Retinal pigment epithelial cell (primary cell): ENCODE measurements around the gene ZNF786.
"Not testable (repeated sequence)": the region's sequence is repeated elsewhere in the genome, so short reads cannot be mapped to it uniquely, and the experiment has no call there.

Experiments
- DNase-seq: peaks from one replicate; pipeline ENCODE4 v3.0.0-alpha.2; 2010; ENCODE audit warnings: low read depth
- H3K4me3 ChIP-seq: 2 replicates; pipeline ENCODE4 v1.5.1; 2011; ENCODE audit warnings: mild to moderate bottlenecking, low read length, control low read depth, moderate library complexity
- TF ChIP-seq, protein P1 (sequence below): conservative IDR thresholded peaks from 2 replicates; pipeline ENCODE4 v1.5.1; 2011; ENCODE audit warnings: low read depth, low read length, control low read depth, inconsistent platforms

The ZNF786 gene

DNA sequence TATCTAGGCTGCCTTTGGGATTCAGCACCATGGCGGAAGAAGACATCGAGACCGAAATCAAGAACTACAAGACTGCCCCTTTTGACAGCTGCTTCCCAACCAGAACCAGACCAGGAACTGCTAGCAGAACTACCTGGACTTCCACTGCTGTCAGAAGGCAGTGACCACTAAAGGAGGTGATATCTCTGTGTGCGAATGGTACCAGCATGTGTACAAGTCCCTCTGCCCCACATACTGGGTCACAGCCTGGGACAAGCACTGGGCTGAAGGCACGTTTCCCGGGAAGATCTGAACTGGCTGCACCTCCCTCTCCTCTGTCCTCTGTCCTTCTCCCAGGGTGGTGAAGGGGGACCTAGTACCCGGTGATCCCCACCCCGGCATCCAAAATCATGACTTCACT, 36.6 kb downstream of the ZNF786 start:
- no peak overlapping the region for H3K4me3 ChIP-seq
- TF ChIP-seq, protein P1, sequence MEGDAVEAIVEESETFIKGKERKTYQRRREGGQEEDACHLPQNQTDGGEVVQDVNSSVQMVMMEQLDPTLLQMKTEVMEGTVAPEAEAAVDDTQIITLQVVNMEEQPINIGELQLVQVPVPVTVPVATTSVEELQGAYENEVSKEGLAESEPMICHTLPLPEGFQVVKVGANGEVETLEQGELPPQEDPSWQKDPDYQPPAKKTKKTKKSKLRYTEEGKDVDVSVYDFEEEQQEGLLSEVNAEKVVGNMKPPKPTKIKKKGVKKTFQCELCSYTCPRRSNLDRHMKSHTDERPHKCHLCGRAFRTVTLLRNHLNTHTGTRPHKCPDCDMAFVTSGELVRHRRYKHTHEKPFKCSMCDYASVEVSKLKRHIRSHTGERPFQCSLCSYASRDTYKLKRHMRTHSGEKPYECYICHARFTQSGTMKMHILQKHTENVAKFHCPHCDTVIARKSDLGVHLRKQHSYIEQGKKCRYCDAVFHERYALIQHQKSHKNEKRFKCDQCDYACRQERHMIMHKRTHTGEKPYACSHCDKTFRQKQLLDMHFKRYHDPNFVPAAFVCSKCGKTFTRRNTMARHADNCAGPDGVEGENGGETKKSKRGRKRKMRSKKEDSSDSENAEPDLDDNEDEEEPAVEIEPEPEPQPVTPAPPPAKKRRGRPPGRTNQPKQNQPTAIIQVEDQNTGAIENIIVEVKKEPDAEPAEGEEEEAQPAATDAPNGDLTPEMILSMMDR, result no peak
- no peak for DNase-seq

DNA sequence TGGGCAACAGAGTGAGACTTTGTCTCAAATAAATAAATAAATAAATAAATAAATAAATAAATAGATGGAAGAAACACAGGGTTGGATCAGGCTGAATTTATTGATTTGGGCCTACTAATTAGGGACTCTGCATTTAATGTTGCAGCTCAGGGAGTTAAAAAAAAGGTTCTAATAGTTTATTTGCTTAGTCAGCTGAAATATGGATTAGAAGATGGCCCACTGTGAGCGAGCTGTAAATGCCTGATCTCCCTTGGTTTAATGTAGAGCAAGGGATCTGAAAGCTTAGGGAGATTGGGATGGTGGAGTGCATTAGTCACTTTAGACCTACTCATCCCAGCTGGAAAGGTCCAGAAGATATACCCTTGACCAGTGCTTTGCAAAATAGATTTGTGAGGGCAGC, 37.1 kb downstream of the ZNF786 start:
- H3K4me3 ChIP-seq, result no peak overlapping the region
- DNase-seq, result no peak
- TF ChIP-seq, protein P1, result no peak

DNA sequence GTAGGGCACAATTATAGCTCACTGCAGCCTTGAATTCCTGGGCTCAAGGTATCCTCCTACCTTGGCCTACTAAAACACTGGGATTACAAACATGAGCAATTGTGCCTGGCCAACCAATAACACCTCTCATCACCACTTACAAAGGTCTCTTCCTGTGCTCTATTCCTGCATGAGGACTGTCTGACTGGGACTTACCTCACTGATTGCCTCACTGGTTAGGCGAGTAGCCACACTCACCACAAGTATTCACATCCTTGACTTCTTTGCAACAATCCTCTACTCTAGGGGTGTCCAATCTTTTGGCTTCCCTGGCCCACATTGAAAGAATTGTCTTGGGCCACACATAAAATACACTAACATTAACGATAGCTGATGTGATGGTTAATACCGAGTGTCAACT, 39.6 kb downstream of the ZNF786 start:
- DNase-seq, result no peak
- no peak overlapping the region for H3K4me3 ChIP-seq
- TF ChIP-seq, protein P1, result no peak

DNA sequence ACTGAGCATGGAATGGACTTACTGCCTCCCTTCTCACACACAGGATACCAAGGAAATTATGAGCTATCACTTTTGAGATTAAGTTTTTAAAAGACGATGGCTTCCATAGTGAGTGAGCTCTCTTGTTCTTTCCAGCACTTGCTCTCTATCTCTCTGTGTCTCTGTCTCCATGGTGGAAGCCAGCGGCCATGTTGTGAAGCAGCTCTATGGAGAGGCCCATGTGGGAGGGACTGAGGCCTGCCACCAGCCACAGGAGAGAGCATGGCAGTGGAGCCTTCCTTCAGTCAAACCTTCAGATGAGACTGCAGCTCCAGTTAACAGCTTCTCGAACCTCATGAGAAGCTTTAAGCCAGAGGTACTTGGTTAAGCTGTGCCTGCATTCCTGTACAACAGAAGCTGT, 41.7 kb downstream of the ZNF786 start:
- H3K4me3 ChIP-seq, result no peak overlapping the region
- no peak for DNase-seq
- TF ChIP-seq, protein P1, result no peak

DNA sequence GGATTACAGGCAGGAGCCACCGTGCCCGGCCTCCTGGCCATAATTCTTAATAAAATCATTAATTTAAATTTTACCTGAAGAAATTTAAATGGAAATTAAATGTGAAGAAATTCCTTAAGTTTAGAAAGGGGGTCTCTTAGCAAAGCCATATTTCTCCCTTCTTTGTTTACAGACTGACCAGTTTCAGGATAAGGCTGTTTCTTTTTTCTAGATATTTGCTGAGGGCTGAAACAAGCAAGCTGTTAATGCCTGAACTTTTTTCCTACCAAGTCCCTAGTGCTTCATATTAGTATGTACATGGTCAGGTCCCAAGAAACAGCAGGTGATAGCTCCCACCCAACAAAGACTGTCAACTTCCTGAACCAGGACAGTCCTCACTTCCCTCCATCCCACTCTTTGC, 44.1 kb downstream of the ZNF786 start:
- TF ChIP-seq, protein P1, result no peak
- no peak for DNase-seq

DNA sequence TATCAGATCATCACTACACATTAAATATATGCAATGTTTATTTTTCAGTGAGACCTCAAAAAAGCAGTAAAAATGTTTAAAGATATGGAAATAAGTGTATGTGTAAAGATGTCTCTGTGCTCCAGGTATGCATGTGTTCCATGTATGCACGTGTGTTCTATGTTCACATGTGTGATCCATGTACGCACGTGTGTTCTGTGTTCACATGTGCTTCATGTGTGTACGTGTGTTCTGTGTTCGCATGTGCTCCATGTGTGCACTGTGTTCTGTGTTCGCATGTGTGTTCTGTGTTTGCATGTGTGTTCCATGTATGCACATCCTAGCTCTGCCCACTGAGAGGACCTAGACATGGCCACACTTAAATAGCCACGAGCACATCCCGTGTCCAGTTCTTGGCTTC, 46.6 kb downstream of the ZNF786 start:
- H3K4me3 ChIP-seq, result no peak overlapping the region
- DNase-seq, result no peak
- TF ChIP-seq, protein P1, result no peak

More for the DNA sequence above, 44.1 kb downstream of the ZNF786 start:
- H3K4me3 ChIP-seq, result no peak overlapping the region

DNA sequence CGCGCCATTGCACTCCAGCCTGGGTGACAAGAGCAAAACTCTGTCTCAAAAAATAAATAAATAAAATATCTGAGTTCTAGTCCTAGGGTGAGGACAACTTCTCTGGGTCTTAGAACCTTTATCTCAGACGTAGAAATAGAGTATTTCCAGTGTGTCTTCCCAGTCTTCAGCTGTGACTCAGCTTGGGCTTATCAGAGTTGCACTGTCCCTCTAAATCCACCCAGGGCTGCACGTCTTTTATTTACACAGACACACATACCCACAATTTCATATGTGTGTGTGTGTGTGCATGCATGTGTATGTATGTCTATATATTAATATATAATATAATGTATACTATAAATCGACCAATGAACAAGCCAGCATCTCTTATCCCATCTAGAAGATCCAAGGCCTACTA, 49.2 kb downstream of the ZNF786 start:
- TF ChIP-seq, protein P1, result no peak
- H3K4me3 ChIP-seq, result no peak overlapping the region
- DNase-seq, result no peak

DNA sequence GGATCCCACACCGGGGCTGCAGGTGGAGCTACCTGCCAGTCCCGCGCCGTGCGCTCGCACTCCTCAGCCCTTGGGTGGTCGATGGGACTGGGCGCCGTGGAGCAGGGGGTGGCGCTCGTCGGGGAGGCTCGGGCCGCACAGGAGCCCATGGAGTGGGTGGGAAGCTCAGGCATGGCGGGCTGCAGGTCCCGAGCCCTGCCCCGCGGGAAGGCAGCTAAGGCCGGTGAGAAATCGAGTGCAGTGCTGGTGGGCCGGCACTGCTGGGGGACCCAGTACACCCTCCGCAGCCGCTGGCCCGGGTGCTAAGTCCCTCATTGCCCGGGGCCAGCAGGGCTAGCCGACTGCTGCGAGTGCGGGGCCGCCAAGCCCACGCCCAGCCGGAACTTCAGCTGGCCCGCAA, 51.9 kb downstream of the ZNF786 start:
- not testable (repeated sequence) for DNase-seq, H3K4me3 ChIP-seq
